Esophagus muscularis mucosa (tissue), 4 donors: Measurements from ENCODE around the gene PROB1.

Source experiments
- EP300 ChIP-seq: sonication (generic); formaldehyde crosslinking; IDR thresholded peaks from one replicate; pipeline ENCODE4 v1.6.1; 2017; ENCODE audit warnings: antibody characterized with exemption
- POLR2A ChIP-seq: fragments of 450-650 bp; IDR thresholded peaks from one replicate; pipeline ENCODE4 v1.6.1; 2017; ENCODE audit warnings: antibody characterized with exemption, moderate library complexity, mild to moderate bottlenecking, low read depth
- TF ChIP-seq, protein P1 (sequence below), 3 experiments: fragments of 200-600 bp in 2 of 3; fragments of 450-650 bp in 1 of 3; sonication (generic) in 2 of 3; IDR thresholded peaks; one replicate each; pipeline ENCODE4 v1.5.1; 2017 to 2019; ENCODE audit warnings: antibody characterized with exemption in 3 of 3, mild to moderate bottlenecking in 2 of 3, moderate library complexity in 1 of 3

DNA sequence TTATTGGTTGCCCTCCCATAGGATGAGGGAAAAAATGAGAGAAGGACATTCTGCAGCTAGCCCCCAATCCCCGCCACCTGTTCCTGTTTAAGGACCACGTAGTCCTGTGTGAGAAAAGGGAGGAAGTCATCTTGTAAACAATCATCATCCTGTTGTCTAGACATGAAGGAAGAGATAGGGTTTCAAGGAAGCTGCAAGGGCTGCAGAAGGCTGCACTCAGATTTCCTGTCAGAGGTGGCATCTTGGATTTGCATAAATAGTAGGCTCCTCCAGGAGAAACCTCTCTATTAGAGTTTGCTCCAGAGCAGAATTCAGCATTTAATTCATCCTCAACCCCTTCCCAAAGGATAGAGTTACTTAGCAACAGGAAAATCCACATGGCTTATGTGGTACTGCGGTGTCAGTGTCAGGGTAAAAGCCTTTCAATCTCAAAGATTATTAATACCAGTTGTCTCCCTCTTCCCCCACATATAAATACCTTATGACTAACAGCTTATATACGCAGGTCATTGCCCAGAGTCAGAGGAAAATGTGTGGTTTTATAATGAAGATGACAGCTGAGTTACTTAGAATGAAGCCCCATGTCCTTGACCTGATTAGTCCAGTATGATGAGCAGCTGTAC is 49.0 kb upstream of the PROB1 start:
- TF ChIP-seq POLR2A (no peak), EP300 (no peak)
- TF ChIP-seq, protein P1, sequence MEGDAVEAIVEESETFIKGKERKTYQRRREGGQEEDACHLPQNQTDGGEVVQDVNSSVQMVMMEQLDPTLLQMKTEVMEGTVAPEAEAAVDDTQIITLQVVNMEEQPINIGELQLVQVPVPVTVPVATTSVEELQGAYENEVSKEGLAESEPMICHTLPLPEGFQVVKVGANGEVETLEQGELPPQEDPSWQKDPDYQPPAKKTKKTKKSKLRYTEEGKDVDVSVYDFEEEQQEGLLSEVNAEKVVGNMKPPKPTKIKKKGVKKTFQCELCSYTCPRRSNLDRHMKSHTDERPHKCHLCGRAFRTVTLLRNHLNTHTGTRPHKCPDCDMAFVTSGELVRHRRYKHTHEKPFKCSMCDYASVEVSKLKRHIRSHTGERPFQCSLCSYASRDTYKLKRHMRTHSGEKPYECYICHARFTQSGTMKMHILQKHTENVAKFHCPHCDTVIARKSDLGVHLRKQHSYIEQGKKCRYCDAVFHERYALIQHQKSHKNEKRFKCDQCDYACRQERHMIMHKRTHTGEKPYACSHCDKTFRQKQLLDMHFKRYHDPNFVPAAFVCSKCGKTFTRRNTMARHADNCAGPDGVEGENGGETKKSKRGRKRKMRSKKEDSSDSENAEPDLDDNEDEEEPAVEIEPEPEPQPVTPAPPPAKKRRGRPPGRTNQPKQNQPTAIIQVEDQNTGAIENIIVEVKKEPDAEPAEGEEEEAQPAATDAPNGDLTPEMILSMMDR (IDR thresholded peaks at IDR 0.05): no peak
